ENCODE measurements around the gene TXNDC5. TPM values are rescaled to one million over a fixed set of nuclear protein-coding genes. Genes with fewer than 3 reads are reported as not detected.
A peak's percentile ranks its signal among the peaks of the same experiment; 100 is the strongest.

The TXNDC5 gene
- total RNA-seq, 1 donor from 2014 or later = 88.1 TPM

GRCh38 chr6:7933794-7934193, 23.2 kb upstream of the TXNDC5 start:
- Histone ChIP-seq H3K4me3 (no peak overlapping the region), H3K36me3 (no peaks in the 10 kb centered on the region), H3K9me3 (no peaks in the 10 kb centered on the region), H3K4me1 (no peaks in the 10 kb centered on the region), H3K27me3 (no peaks in the 10 kb centered on the region), H3K27ac (no peak overlapping the region)
- DNase-seq (ENCODE audit: extremely low spot score in 2 of 2) = no peak
- intact Hi-C loops (cut with DNase I) = no loop called here
- no peak for TF ChIP-seq CTCF (IDR thresholded peaks at IDR 0.05)
- no peak for TF ChIP-seq POLR2A (IDR thresholded peaks at IDR 0.05)
- no peak for TF ChIP-seq POLR2AphosphoS5 (IDR thresholded peaks at IDR 0.05; ENCODE audit: insufficient read depth in 1 of 2, low read depth in 1 of 2)

DNA sequence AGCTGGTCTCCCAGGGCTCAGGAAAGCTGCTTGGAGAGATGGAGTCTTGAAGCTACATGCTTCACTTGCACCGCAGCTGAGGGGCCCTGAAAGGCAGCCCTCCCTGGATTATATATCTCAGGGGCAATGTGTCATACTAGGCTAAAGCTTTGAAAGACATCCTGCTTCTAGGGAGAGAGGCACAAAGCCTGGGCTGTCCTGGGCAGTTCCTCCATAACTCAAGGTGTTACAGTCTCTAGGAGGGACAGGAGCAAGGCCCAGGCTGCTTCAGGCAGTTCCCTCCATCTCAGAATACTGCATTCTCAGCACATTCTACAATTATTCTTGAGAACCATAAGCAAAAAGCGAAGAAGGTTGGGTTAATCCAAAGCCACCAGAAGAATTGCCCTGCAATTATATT, 22.0 kb upstream of the TXNDC5 start:
- no peaks in the 10 kb centered on the region for H3K27me3 ChIP-seq
- no peak overlapping the region for H3K4me3 ChIP-seq
- no peaks in the 10 kb centered on the region for H3K9me3 ChIP-seq
- TF ChIP-seq POLR2AphosphoS5 (IDR thresholded peaks at IDR 0.05; ENCODE audit: insufficient read depth in 1 of 2, low read depth in 1 of 2) (no peak), POLR2A (IDR thresholded peaks at IDR 0.05) (no peak), CTCF (IDR thresholded peaks at IDR 0.05) (no peak)
- no peak for DNase-seq (ENCODE audit: extremely low spot score in 2 of 2)
- no peaks in the 10 kb centered on the region for H3K36me3 ChIP-seq
- H3K27ac ChIP-seq = no peak overlapping the region
- no peaks in the 10 kb centered on the region for H3K4me1 ChIP-seq
- intact Hi-C loops (cut with DNase I) = no loop called here

GRCh38 chr6:7924867-7925266, 14.3 kb upstream of the TXNDC5 start:
- H3K4me1 ChIP-seq = no peaks in the 10 kb centered on the region
- TF ChIP-seq POLR2AphosphoS5 (IDR thresholded peaks at IDR 0.05; ENCODE audit: insufficient read depth in 1 of 2, low read depth in 1 of 2) (no peak), CTCF (IDR thresholded peaks at IDR 0.05) (no peak), POLR2A (IDR thresholded peaks at IDR 0.05) (no peak)

DNA sequence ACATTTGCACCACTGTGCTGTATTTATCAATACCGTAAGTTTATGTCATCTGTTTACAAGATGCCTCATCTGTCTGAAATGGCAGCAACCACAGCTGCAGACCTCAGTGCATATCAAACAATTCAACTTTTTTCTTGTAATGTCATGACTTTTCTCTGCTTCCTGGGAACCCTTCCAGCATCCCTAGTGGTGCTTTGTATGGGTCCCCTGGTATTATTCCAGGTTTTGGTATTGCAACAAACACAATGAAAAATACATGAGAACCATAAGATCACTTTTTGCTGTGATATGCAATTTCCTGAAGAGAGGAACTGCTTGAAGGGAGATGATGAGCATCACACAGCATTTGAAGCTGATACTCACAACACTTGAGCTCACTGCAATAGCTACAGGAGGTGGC, 12.0 kb upstream of the TXNDC5 start:
- no peaks in the 10 kb centered on the region for H3K4me1 ChIP-seq
- no peaks in the 10 kb centered on the region for H3K27me3 ChIP-seq
- DNase-seq (ENCODE audit: extremely low spot score in 2 of 2) = peak in 1 of 2 donors; percentile 11
- TF ChIP-seq CTCF (IDR thresholded peaks at IDR 0.05) = no peak
- no peak for TF ChIP-seq POLR2A (IDR thresholded peaks at IDR 0.05)
- no peak for TF ChIP-seq POLR2AphosphoS5 (IDR thresholded peaks at IDR 0.05; ENCODE audit: insufficient read depth in 1 of 2, low read depth in 1 of 2)
- no peaks in the 10 kb centered on the region for H3K36me3 ChIP-seq
- H3K9me3 ChIP-seq = no peaks in the 10 kb centered on the region
- no peak overlapping the region for H3K27ac ChIP-seq
- intact Hi-C loops (cut with DNase I) = no loop called here
- no peak overlapping the region for H3K4me3 ChIP-seq

More at GRCh38 chr6:7924867-7925266, 14.3 kb upstream of the TXNDC5 start:
- H3K9me3 ChIP-seq = no peaks in the 10 kb centered on the region
- H3K27me3 ChIP-seq = no peaks in the 10 kb centered on the region
- no peaks in the 10 kb centered on the region for H3K36me3 ChIP-seq
- no peak overlapping the region for H3K4me3 ChIP-seq
- DNase-seq (ENCODE audit: extremely low spot score in 2 of 2) = no peak
- no peak overlapping the region for H3K27ac ChIP-seq
- intact Hi-C loops (cut with DNase I) = no loop called here

- intact Hi-C loops (cut with DNase I) = no loop called here
- DNase-seq (ENCODE audit: extremely low spot score in 2 of 2) = peak in 1 of 2 donors; percentile 40
- Histone ChIP-seq H3K4me3 (no peak overlapping the region), H3K27ac (no peak overlapping the region), H3K9me3 (no peaks in the 10 kb centered on the region), H3K4me1 (no peaks in the 10 kb centered on the region), H3K36me3 (no peaks in the 10 kb centered on the region), H3K27me3 (no peaks in the 10 kb centered on the region)
- TF ChIP-seq CTCF (IDR thresholded peaks at IDR 0.05) (no peak), POLR2A (IDR thresholded peaks at IDR 0.05) (no peak), POLR2AphosphoS5 (IDR thresholded peaks at IDR 0.05; ENCODE audit: insufficient read depth in 1 of 2, low read depth in 1 of 2) (no peak)
Observed at GRCh38 chr6:7921632-7922092, 11.1 kb upstream of the TXNDC5 start.
